Measurements from ENCODE around the gene TRMT6.

The TRMT6 gene

GRCh38 chr20:5895626-5896025 is 54.7 kb downstream of the TRMT6 start:
- DNase-seq: no peak

- DNase-seq: no peak
Measured at GRCh38 chr20:5893621-5894020, 56.7 kb downstream of the TRMT6 start.

- no peak for DNase-seq
Measured at GRCh38 chr20:5893052-5893451, 57.3 kb downstream of the TRMT6 start.

- DNase-seq: no peak
Measured at GRCh38 chr20:5890773-5891441, 59.4 kb downstream of the TRMT6 start.

GRCh38 chr20:5888041-5888440 is 62.3 kb downstream of the TRMT6 start:
- DNase-seq: no peak

GRCh38 chr20:5887386-5887785 is 62.9 kb downstream of the TRMT6 start:
- DNase-seq: no peak
